Measurements from ENCODE around the gene UBE2F.

Gene UBE2F

DNA sequence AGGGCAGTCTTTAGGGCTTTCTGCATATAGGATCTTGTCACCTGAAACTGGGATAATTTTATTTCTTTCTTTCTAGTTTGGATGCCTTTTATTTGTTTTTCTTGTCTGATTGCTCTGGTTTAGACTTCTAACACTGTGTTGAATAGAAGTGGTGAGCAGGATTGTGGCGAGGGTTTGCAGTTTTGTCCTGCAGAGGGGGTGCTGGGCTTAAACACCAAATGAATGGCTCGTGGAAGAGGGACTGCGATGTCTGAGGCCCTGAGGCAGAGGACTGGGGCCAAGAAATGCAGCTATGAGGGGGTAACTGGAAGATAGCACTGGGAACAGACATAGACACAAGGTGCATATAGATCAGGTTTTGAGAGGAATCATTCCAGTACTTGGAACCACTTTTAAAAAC is 20.5 kb downstream of the UBE2F start:
- TF ChIP-seq NFIC (IDR thresholded peaks at IDR 0.05) (no peak), RAD21 (IDR thresholded peaks at IDR 0.05; ENCODE audit: low read depth) (peak; percentile 17; the same call in 1 of the 2 replicates)

DNA sequence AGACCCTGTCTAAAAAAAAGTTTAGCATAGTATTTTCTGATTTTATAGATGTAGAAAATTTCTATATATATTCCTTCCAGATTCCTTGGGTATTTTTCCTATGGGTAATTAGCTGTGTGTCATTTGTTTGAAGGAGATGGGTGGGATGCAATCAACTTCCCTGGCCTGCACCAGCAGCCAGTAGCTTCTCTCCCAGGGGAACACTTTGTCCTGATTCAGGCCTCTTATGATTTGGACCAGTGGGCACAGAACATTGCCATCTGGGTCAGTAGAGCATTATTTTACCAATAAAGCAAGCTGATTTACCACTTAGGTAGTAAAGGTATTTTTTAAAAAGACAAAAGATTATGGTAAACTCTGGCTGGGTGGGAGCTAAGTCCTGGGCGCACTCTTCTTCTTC is 26.9 kb downstream of the UBE2F start:
- TF ChIP-seq, protein P1, sequence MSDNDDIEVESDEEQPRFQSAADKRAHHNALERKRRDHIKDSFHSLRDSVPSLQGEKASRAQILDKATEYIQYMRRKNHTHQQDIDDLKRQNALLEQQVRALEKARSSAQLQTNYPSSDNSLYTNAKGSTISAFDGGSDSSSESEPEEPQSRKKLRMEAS (IDR thresholded peaks at IDR 0.05): no peak
- no peak for TF ChIP-seq TAF1 (IDR thresholded peaks at IDR 0.05; ENCODE audit: low read depth)
- no peak for TF ChIP-seq RAD21 (IDR thresholded peaks at IDR 0.05; ENCODE audit: low read depth)
- TF ChIP-seq CREB1 (IDR thresholded peaks at IDR 0.05; ENCODE audit: low read depth): no peak
- TF ChIP-seq, protein P2, sequence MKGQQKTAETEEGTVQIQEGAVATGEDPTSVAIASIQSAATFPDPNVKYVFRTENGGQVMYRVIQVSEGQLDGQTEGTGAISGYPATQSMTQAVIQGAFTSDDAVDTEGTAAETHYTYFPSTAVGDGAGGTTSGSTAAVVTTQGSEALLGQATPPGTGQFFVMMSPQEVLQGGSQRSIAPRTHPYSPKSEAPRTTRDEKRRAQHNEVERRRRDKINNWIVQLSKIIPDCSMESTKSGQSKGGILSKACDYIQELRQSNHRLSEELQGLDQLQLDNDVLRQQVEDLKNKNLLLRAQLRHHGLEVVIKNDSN (IDR thresholded peaks at IDR 0.05): no peak
- TF ChIP-seq FOXM1 (IDR thresholded peaks at IDR 0.05; ENCODE audit: borderline replicate concordance, low read depth): no peak
- TF ChIP-seq CEBPB (IDR thresholded peaks at IDR 0.05): no peak
- TF ChIP-seq ZBTB7A (IDR thresholded peaks at IDR 0.05; ENCODE audit: low read depth): no peak
- TF ChIP-seq TEAD4 (IDR thresholded peaks at IDR 0.05): no peak
- no peak for TF ChIP-seq EGR1 (IDR thresholded peaks at IDR 0.05)
- TF ChIP-seq YY1 (IDR thresholded peaks at IDR 0.05; ENCODE audit: low read depth): no peak
- no peak for TF ChIP-seq EP300 (IDR thresholded peaks at IDR 0.05; ENCODE audit: borderline replicate concordance)
- TF ChIP-seq, protein P3, sequence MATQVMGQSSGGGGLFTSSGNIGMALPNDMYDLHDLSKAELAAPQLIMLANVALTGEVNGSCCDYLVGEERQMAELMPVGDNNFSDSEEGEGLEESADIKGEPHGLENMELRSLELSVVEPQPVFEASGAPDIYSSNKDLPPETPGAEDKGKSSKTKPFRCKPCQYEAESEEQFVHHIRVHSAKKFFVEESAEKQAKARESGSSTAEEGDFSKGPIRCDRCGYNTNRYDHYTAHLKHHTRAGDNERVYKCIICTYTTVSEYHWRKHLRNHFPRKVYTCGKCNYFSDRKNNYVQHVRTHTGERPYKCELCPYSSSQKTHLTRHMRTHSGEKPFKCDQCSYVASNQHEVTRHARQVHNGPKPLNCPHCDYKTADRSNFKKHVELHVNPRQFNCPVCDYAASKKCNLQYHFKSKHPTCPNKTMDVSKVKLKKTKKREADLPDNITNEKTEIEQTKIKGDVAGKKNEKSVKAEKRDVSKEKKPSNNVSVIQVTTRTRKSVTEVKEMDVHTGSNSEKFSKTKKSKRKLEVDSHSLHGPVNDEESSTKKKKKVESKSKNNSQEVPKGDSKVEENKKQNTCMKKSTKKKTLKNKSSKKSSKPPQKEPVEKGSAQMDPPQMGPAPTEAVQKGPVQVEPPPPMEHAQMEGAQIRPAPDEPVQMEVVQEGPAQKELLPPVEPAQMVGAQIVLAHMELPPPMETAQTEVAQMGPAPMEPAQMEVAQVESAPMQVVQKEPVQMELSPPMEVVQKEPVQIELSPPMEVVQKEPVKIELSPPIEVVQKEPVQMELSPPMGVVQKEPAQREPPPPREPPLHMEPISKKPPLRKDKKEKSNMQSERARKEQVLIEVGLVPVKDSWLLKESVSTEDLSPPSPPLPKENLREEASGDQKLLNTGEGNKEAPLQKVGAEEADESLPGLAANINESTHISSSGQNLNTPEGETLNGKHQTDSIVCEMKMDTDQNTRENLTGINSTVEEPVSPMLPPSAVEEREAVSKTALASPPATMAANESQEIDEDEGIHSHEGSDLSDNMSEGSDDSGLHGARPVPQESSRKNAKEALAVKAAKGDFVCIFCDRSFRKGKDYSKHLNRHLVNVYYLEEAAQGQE (IDR thresholded peaks at IDR 0.05; ENCODE audit: low read depth): no peak
- TF ChIP-seq TCF12 (IDR thresholded peaks at IDR 0.05; ENCODE audit: low read depth): no peak
- no peak for TF ChIP-seq NFIC (IDR thresholded peaks at IDR 0.05)

DNA sequence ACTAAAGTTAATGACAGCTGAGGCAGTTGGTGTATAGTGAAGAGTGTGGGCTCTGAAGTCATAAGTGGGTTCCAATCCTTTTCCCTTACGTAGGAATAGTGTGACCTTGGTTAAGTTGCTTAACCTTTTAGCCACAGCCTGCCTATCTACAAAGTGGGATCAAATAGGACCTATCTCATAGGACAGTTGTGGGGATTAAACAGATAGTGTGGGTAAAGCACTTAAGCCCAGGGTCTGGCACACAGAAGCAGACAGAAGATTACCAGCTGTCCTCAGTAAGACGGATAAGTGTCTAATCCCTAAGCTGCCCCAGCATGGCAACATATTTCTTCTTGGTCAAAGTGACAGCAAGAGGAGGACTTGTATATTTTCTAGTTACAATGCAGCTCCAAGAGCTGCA is 28.2 kb downstream of the UBE2F start:
- TF ChIP-seq YY1 (IDR thresholded peaks at IDR 0.05; ENCODE audit: low read depth): no peak
- no peak for TF ChIP-seq RAD21 (IDR thresholded peaks at IDR 0.05; ENCODE audit: low read depth)
- TF ChIP-seq, protein P3 (IDR thresholded peaks at IDR 0.05; ENCODE audit: low read depth): no peak
- no peak for TF ChIP-seq FOXM1 (IDR thresholded peaks at IDR 0.05; ENCODE audit: borderline replicate concordance, low read depth)
- TF ChIP-seq NFIC (IDR thresholded peaks at IDR 0.05): no peak
- no peak for TF ChIP-seq ZBTB7A (IDR thresholded peaks at IDR 0.05; ENCODE audit: low read depth)
- no peak for TF ChIP-seq CREB1 (IDR thresholded peaks at IDR 0.05; ENCODE audit: low read depth)
- no peak for TF ChIP-seq CEBPB (IDR thresholded peaks at IDR 0.05)
- TF ChIP-seq, protein P1 (IDR thresholded peaks at IDR 0.05): no peak
- TF ChIP-seq TAF1 (IDR thresholded peaks at IDR 0.05; ENCODE audit: low read depth): no peak
- TF ChIP-seq, protein P2 (IDR thresholded peaks at IDR 0.05): no peak
- TF ChIP-seq EP300 (IDR thresholded peaks at IDR 0.05; ENCODE audit: borderline replicate concordance): no peak
- TF ChIP-seq EGR1 (IDR thresholded peaks at IDR 0.05): no peak
- TF ChIP-seq TCF12 (IDR thresholded peaks at IDR 0.05; ENCODE audit: low read depth): no peak

DNA sequence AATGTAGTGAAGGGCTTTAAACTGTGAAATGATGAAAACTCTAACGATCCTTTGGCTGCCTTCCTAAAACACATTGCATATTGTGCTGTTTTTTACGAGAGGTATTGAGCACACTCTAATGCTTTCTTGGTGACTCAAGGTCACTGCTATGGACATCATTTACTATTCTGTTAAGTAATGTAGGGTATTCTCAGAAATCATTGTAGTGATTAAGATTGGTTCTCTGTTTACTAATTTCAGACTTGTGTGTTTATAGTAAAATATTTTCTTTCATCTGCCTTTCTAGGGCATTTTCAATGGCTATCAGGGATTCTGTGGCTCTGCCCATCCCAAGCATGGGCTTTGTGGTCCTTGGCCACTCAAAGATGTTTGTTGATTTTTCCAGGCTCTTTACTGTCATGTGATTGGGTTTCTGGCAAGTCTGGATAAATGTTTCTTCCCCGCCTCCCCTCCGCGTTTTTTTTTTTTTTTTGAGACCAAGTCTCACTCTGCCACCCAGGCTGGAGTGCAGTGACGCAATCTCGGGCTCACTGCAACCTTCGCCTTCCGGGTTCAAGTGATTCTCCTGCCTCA is 29.3 kb downstream of the UBE2F start:
- no peak for TF ChIP-seq RAD21 (IDR thresholded peaks at IDR 0.05; ENCODE audit: low read depth)
- TF ChIP-seq CREB1 (IDR thresholded peaks at IDR 0.05; ENCODE audit: low read depth): no peak
- no peak for TF ChIP-seq TCF12 (IDR thresholded peaks at IDR 0.05; ENCODE audit: low read depth)
- no peak for TF ChIP-seq CEBPB (IDR thresholded peaks at IDR 0.05)
- TF ChIP-seq, protein P2 (IDR thresholded peaks at IDR 0.05): no peak
- TF ChIP-seq EGR1 (IDR thresholded peaks at IDR 0.05): no peak
- TF ChIP-seq NFIC (IDR thresholded peaks at IDR 0.05): no peak
- TF ChIP-seq TAF1 (IDR thresholded peaks at IDR 0.05; ENCODE audit: low read depth): no peak
- TF ChIP-seq FOXM1 (IDR thresholded peaks at IDR 0.05; ENCODE audit: borderline replicate concordance, low read depth): no peak
- TF ChIP-seq, protein P1 (IDR thresholded peaks at IDR 0.05): no peak
- no peak for TF ChIP-seq ZBTB7A (IDR thresholded peaks at IDR 0.05; ENCODE audit: low read depth)

DNA sequence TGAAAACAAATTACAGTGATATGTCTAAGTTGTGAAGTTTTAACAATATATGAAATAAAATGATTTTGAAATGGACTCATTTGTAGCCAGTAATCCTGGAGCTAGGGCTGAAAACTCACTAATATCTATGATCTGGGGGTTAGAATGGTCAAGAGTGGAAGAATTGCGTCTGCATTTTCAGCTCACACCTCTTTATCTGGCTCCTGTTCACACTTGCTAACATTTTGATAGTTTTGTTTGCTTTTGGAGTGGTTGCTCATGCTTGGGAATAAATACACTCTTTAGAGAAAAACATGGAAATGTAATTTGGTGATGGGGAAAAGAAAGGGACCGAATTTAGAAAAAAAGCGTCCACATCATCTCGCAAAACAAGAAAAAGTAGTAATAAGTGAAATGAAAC is 30.7 kb downstream of the UBE2F start:
- TF ChIP-seq TAF1 (IDR thresholded peaks at IDR 0.05; ENCODE audit: low read depth) (no peak), CEBPB (IDR thresholded peaks at IDR 0.05) (no peak), EP300 (IDR thresholded peaks at IDR 0.05; ENCODE audit: borderline replicate concordance) (no peak)

Measured in Ishikawa (cell line).